Neural progenitor cell (in vitro differentiated cells): ENCODE data around the gene PIGB. TPM values are rescaled to one million over a fixed set of nuclear protein-coding genes. Genes with fewer than 3 reads are reported as not detected.

Source experiments
- DNase-seq: peaks from one replicate; pipeline ENCODE4 v3.0.0-alpha.2; 2016; ENCODE audit warnings: low spot score
- H2AFZ ChIP-seq: fragments of 200-600 bp; sonication (generic); replicated peaks from 2 replicates; pipeline ENCODE4 v1.6.1; 2016; ENCODE audit warnings: antibody characterized with exemption
- H3F3A ChIP-seq: fragments of 200-600 bp; sonication (generic); 2 replicates; pipeline ENCODE4 v1.6.1; 2016; ENCODE audit warnings: antibody characterized with exemption, low read depth
- H3K27ac ChIP-seq: fragments of 200-600 bp; sonication (generic); 2 replicates; pipeline ENCODE4 v1.5.1; 2016; ENCODE audit warnings: mild to moderate bottlenecking
- H3K27me3 ChIP-seq: fragments of 200-600 bp; sonication (generic); 2 replicates; pipeline ENCODE4 v1.6.1; 2016; ENCODE audit warnings: mild to moderate bottlenecking, moderate library complexity
- H3K36me3 ChIP-seq: fragments of 200-600 bp; sonication (generic); 2 replicates; pipeline ENCODE4 v1.5.1; 2016
- H3K4me1 ChIP-seq: fragments of 200-600 bp; sonication (generic); 2 replicates; pipeline ENCODE4 v1.6.1; 2016; ENCODE audit warnings: mixed run types
- H3K4me2 ChIP-seq: fragments of 200-600 bp; sonication (generic); 2 replicates; pipeline ENCODE4 v1.6.1; 2016
- H3K4me3 ChIP-seq: fragments of 200-600 bp; sonication (generic); 2 replicates; pipeline ENCODE4 v1.5.1; 2016
- H3K79me2 ChIP-seq: fragments of 200-600 bp; sonication (generic); 2 replicates; pipeline ENCODE4 v1.6.1; 2016; ENCODE audit warnings: low read depth
- H3K9ac ChIP-seq: fragments of 200-600 bp; sonication (generic); 2 replicates; pipeline ENCODE4 v1.6.1; 2016
- H3K9me3 ChIP-seq: fragments of 200-600 bp; sonication (generic); 2 replicates; pipeline ENCODE4 v1.5.1; 2016; ENCODE audit warnings: low read depth
- H4K20me1 ChIP-seq: fragments of 200-600 bp; sonication (generic); 2 replicates; pipeline ENCODE4 v1.6.1; 2016; ENCODE audit warnings: low read depth
- H3K27ac Mint-ChIP-seq: 3 replicates; pipeline ENCODE4 v1.8.0; 2021; ENCODE audit warnings: mixed read lengths
- H3K27me3 Mint-ChIP-seq: 2 replicates; pipeline ENCODE4 v1.8.0; 2022; ENCODE audit warnings: low read depth, mild to moderate bottlenecking, inconsistent platforms, moderate library complexity, mixed read lengths; ENCODE audit not compliant: insufficient read depth
- H3K36me3 Mint-ChIP-seq: 3 replicates; pipeline ENCODE4 v1.8.0; 2021; ENCODE audit warnings: mixed read lengths
- H3K4me1 Mint-ChIP-seq: 3 replicates; pipeline ENCODE4 v1.8.0; 2021; ENCODE audit warnings: mixed read lengths
- H3K4me3 Mint-ChIP-seq: 3 replicates; pipeline ENCODE4 v1.8.0; 2021; ENCODE audit warnings: mild to moderate bottlenecking, moderate library complexity, mixed read lengths
- H3K9me3 Mint-ChIP-seq: 3 replicates; pipeline ENCODE4 v1.8.0; 2020; ENCODE audit warnings: mixed read lengths
- CTCF ChIP-seq: fragments of 200-600 bp; sonication (generic); IDR thresholded peaks from 2 replicates; pipeline ENCODE4 v1.5.1; 2017; ENCODE audit warnings: antibody characterized with exemption, mild to moderate bottlenecking
- EZH2 ChIP-seq: fragments of 200-600 bp; sonication (generic); IDR thresholded peaks from 2 replicates; pipeline ENCODE4 v1.6.1; 2017; ENCODE audit warnings: antibody characterized with exemption, mild to moderate bottlenecking, moderate library complexity
- EZH2phosphoT487 ChIP-seq: fragments of 200-600 bp; sonication (generic); IDR thresholded peaks from 2 replicates; pipeline ENCODE4 v1.6.1; 2017; ENCODE audit warnings: antibody characterized with exemption
- total RNA-seq: library from RNA; depleted of rRNA; stranded (reverse); fragments of >200 nt; gene quantifications from 2 replicates; pipeline ENCODE4 v1.2.3, GENCODE V29; 2015; ENCODE audit warnings: low replicate concordance

Gene PIGB
- total RNA-seq, 1 donor from 2014 or later = 18.7 TPM

GRCh38 chr15:55349282-55349681 is 30.3 kb downstream of the PIGB start:
- no peak overlapping the region for H3K27ac ChIP-seq

GRCh38 chr15:55353025-55353424 is 34.0 kb downstream of the PIGB start:
- no peak overlapping the region for H3K27ac Mint-ChIP-seq
- Histone ChIP-seq H3K4me1 (no peaks in the 10 kb centered on the region), H3K4me2 (no peak overlapping the region), H3K27ac (no peak overlapping the region), H3K9ac (no peak overlapping the region), H3K27me3 (no peaks in the 10 kb centered on the region), H4K20me1 (no peaks in the 10 kb centered on the region), H3K79me2 (no peaks in the 10 kb centered on the region), H3K9me3 (no peaks in the 10 kb centered on the region), H3F3A (no peaks in the 10 kb centered on the region), H3K4me3 (no peak overlapping the region), H3K36me3 (no peaks in the 10 kb centered on the region), H2AFZ (no peak overlapping the region)
- no peaks in the 10 kb centered on the region for H3K27me3 Mint-ChIP-seq
- DNase-seq = no peak
- TF ChIP-seq EZH2 (no peak), EZH2phosphoT487 (no peak), CTCF (no peak)
- H3K9me3 Mint-ChIP-seq = no peaks in the 10 kb centered on the region
- H3K4me1 Mint-ChIP-seq = peaks cover 4% of the 10 kb centered on the region
- no peak overlapping the region for H3K4me3 Mint-ChIP-seq
- no peaks in the 10 kb centered on the region for H3K36me3 Mint-ChIP-seq

More at GRCh38 chr15:55349282-55349681, 30.3 kb downstream of the PIGB start:
- Mint-ChIP-seq H3K36me3 (peaks cover 3% of the 10 kb centered on the region), H3K4me1 (peaks cover 4% of the 10 kb centered on the region), H3K27me3 (no peaks in the 10 kb centered on the region), H3K27ac (no peak overlapping the region), H3K9me3 (no peaks in the 10 kb centered on the region), H3K4me3 (no peak overlapping the region)
- H3K27me3 ChIP-seq = no peaks in the 10 kb centered on the region
- H3F3A ChIP-seq = no peaks in the 10 kb centered on the region
- no peaks in the 10 kb centered on the region for H3K79me2 ChIP-seq
- H3K9ac ChIP-seq = no peak overlapping the region
- peaks cover 3% of the 10 kb centered on the region for H3K4me1 ChIP-seq
- no peak overlapping the region for H3K4me3 ChIP-seq
- no peak for DNase-seq
- no peak overlapping the region for H3K4me2 ChIP-seq
- H3K36me3 ChIP-seq = no peaks in the 10 kb centered on the region
- no peaks in the 10 kb centered on the region for H3K9me3 ChIP-seq
- H4K20me1 ChIP-seq = no peaks in the 10 kb centered on the region
- TF ChIP-seq CTCF = no peak
- TF ChIP-seq EZH2 = no peak
- TF ChIP-seq EZH2phosphoT487 = no peak
- no peak overlapping the region for H2AFZ ChIP-seq

GRCh38 chr15:55356985-55357585 is 38.1 kb downstream of the PIGB start:
- H3K27ac Mint-ChIP-seq = no peak overlapping the region
- no peak for DNase-seq
- Histone ChIP-seq H3K36me3 (no peaks in the 10 kb centered on the region), H3K4me3 (no peak overlapping the region), H4K20me1 (no peaks in the 10 kb centered on the region), H3K4me2 (no peak overlapping the region), H3K9ac (no peak overlapping the region), H3F3A (no peaks in the 10 kb centered on the region), H3K9me3 (no peaks in the 10 kb centered on the region), H3K79me2 (no peaks in the 10 kb centered on the region), H3K27me3 (no peaks in the 10 kb centered on the region), H3K27ac (no peak overlapping the region), H3K4me1 (no peaks in the 10 kb centered on the region), H2AFZ (no peak overlapping the region)
- H3K4me1 Mint-ChIP-seq = no peaks in the 10 kb centered on the region
- TF ChIP-seq EZH2 (no peak), EZH2phosphoT487 (no peak), CTCF (no peak)
- H3K9me3 Mint-ChIP-seq = no peaks in the 10 kb centered on the region
- no peak overlapping the region for H3K4me3 Mint-ChIP-seq
- no peaks in the 10 kb centered on the region for H3K36me3 Mint-ChIP-seq
- H3K27me3 Mint-ChIP-seq = no peaks in the 10 kb centered on the region
